Measurements from ENCODE around the gene PET117.

- TF ChIP-seq POLR2AphosphoS5 (IDR thresholded peaks at IDR 0.05; ENCODE audit: insufficient read depth in 1 of 2, low read depth in 1 of 2) (no peak), CTCF (IDR thresholded peaks at IDR 0.05) (no peak)
Observed at GRCh38 chr20:18156045-18156444, 18.4 kb downstream of the PET117 start.
